Neuron (in vitro differentiated cells): ENCODE results near the gene ZNF660.
"Not testable (repeated sequence)": the region's sequence is repeated elsewhere in the genome, so short reads cannot be mapped to it uniquely, and the experiment has no call there.

ENCODE experiments used
- H2AFZ ChIP-seq: one replicate; pipeline ENCODE4 v1.6.1; 2013; ENCODE audit warnings: low read depth, mild to moderate bottlenecking, inconsistent platforms, low read length, moderate library complexity
- H3K27me3 ChIP-seq: one replicate; pipeline ENCODE4 v1.6.1; 2013; ENCODE audit warnings: low read length; ENCODE audit not compliant: insufficient read depth
- H3K36me3 ChIP-seq: one replicate; pipeline ENCODE4 v1.6.1; 2013; ENCODE audit warnings: low read length; ENCODE audit not compliant: insufficient read depth
- H3K4me1 ChIP-seq: one replicate; pipeline ENCODE4 v1.6.1; 2013; ENCODE audit warnings: low read length; ENCODE audit not compliant: insufficient read depth
- H3K4me3 ChIP-seq: 2 replicates; pipeline ENCODE4 v1.5.1; 2013; ENCODE audit warnings: mild to moderate bottlenecking, low read length, moderate library complexity
- H3K9me3 ChIP-seq: one replicate; pipeline ENCODE4 v1.6.1; 2013; ENCODE audit warnings: low read length

ZNF660 gene

DNA sequence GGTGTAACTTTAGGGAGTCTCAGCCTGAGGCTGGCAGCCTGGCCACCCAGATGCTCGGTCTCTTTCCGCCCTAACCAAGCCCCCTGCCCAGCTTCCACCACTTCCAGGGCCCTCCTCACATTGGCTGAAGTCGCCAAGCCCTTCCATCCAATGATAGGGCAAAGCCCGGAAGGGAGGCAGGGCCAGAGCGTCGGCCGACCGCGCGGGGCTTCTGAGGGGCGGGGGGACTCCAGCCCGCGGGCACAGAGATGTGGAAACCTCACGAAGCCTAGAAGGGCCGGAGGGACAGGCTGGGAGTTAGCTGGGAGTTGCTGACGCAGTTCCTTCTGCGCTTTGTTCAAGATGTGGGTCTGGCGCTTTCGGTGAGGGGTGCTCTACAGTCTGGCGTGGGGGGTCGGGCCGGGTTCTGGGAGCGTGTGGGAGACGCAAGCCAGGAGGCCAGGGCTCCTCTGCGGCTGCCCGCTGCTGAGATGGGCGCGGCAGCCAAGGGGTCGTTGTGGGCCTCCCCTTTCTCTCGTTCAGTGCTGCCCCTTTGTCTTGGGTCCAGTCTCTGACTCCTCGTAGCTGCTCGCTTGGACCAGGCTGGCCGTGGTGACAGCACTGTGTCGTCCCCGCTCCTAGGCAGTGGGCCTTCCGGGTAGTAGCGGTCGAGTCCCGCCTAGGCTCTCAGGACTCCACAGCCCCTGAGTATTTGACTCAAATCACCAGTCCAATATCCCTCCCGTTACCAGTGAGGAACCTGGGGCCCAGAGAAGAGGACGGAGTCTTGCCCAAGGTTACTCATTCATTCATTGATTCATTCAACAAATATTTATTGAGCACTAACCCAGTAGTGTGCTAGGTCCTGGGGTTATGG is at the start of gene ZNF660:
ZNF660 (plus strand) TSS at position 319 of the 856 bp plus-strand sequence. CDS start 9,230 bp downstream, outside the sequence.
- Histone ChIP-seq H3K27me3 (no peaks in the 10 kb centered on the region), H3K4me1 (peaks cover 18% of the 10 kb centered on the region), H3K4me3 (peak within 1 kb of the TSS; percentile 79), H3K9me3 (peaks cover 23% of the 10 kb centered on the region), H2AFZ (peak within 1 kb of the TSS; percentile 22), H3K36me3 (peaks cover 43% of the 10 kb centered on the region)

DNA sequence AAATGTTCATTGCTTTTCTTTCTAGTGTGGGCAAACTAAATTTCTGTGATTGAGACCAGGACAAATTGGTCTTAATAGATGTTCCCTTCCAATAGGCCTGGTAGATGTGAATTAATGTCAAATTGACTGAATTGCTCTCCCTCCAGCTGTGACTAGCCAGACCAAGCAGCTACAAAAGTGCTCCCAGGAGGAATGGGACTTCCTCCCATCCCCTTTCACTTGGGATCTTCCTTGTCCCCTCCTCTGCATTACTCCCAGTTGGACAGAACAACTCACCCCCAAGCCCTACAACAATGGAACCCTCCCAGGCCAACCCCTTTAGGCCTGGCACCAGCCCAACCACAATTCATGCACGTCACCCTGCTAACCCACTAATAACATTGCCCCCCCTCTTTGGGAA is 49.4 kb upstream of the ZNF660 start:
- H3K4me1 ChIP-seq = no peaks in the 10 kb centered on the region
- H3K9me3 ChIP-seq = peaks cover 2% of the 10 kb centered on the region
- no peaks in the 10 kb centered on the region for H3K36me3 ChIP-seq
- H3K27me3 ChIP-seq = peaks cover 3% of the 10 kb centered on the region
- H2AFZ ChIP-seq = no peak overlapping the region
- H3K4me3 ChIP-seq = no peak overlapping the region

DNA sequence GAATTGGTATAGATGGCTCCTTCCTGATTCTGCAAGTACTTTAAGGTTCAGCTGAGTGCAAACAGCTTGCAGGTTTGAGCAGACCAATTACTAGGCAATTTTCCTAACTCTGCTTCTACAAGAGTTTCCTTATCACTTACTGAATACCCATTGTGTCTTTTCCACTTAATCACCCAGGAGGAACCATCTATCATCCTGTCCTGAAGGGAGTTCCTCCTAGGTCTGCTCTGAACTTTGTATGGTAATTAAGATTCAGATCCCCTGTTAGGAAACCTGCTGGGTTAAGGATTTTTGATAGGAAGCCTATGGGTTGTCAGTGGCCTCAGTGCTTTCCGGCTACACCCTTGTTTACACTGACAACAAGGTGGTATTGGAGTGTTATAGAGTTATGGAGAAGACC is 40.0 kb upstream of the ZNF660 start:
- not testable (repeated sequence) for H3K4me3 ChIP-seq, H2AFZ ChIP-seq, H3K27me3 ChIP-seq, H3K4me1 ChIP-seq, H3K36me3 ChIP-seq, H3K9me3 ChIP-seq

DNA sequence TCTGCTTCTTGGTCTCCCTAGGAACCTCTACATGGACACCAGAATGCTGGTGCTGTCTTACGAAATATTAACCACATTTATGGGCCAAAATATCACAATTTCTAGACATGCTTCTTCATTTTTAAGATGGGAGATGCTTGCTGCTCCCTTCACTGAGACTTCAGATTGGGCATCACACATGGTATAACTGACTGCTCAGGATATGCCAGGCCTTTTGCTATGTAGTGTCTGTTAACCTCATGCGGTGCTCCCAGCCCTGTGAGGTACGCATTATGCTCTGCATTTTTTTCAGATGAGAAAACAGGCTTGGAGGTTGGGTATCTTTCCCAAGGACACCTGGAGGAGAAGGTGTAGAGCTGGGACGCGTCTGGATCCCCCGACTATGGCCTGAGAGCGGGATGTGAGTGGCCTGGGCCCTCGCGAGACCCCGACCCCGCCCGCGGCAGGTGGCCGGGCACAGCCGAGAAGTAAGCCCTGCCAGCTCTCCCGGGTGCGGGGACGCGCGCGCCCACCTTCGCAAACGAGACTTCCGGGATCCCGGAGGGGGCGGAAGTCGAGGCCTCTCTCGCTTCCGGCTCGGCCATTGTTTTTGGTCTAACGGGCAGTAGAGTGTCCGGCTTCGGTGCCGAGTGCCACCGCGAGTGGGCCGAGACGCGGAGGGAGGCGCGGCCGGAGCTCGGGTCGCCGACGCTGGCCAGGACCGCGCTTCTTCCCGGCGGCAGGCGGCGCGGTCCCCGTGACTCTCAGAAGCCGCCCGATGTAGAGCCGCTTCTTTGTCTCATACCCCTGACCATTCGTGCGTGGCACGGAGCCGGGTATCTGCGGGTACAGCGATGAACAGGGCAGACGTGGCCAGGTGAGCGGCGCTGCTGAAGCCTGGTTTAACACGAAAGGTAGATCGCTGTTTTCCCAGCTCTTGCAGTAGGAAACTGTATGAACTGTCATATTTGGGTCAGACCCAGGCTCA is 29.9 kb upstream of the ZNF660 start, which contains the start of gene ZKSCAN7:
ZKSCAN7 (plus strand) TSS at position 568 of the 967 bp plus-strand sequence. CDS start 1,855 bp downstream, outside the sequence.
- Histone ChIP-seq H3K27me3 (peaks cover 12% of the 10 kb centered on the region), H3K36me3 (peaks cover 28% of the 10 kb centered on the region), H3K4me3 (peak within 1 kb of the TSS; percentile 97), H2AFZ (peak within 1 kb of the TSS; percentile 95), H3K9me3 (peaks cover 21% of the 10 kb centered on the region), H3K4me1 (peaks cover 7% of the 10 kb centered on the region)

DNA sequence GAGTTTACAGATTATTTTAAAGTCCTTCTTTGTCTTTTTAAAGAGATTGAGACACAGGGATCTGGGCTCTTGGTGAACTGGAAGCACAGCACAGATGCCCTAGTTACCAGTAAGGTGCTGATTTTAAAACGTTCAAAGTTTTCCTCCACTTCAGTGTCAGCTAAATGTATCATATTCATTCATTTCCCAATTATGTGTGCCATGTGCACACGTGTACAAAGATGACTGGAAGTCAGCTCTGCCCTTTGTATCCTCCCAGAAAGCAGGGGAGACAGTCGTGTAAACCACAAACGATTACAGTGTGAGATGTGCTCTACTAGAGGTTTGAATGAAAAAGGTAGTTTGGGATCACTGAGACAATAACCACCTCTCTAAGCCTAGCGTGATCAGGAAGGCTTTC is 29.0 kb upstream of the ZNF660 start:
- Histone ChIP-seq H3K36me3 (peaks cover 36% of the 10 kb centered on the region), H3K9me3 (peaks cover 28% of the 10 kb centered on the region), H3K4me1 (peaks cover 7% of the 10 kb centered on the region), H2AFZ (peak overlapping the region; percentile 95), H3K4me3 (peak overlapping the region; percentile 97), H3K27me3 (peaks cover 10% of the 10 kb centered on the region)

DNA sequence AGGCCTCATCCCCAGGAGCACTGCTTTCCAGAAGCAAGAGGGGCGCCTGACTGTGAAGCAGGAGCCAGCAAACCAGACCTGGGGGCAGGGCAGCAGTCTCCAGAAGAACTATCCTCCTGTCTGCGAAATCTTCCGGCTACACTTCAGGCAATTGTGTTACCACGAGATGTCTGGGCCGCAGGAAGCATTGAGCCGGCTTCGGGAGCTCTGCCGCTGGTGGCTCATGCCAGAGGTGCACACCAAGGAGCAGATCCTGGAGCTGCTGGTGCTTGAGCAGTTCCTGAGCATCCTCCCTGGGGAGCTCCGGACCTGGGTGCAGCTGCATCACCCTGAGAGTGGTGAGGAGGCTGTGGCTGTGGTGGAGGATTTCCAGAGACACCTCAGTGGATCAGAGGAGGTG is 27.7 kb upstream of the ZNF660 start:
- Histone ChIP-seq H2AFZ (no peak overlapping the region), H3K27me3 (peaks cover 9% of the 10 kb centered on the region), H3K4me3 (no peak overlapping the region), H3K36me3 (peaks cover 49% of the 10 kb centered on the region), H3K9me3 (peaks cover 40% of the 10 kb centered on the region), H3K4me1 (peaks cover 7% of the 10 kb centered on the region)

DNA sequence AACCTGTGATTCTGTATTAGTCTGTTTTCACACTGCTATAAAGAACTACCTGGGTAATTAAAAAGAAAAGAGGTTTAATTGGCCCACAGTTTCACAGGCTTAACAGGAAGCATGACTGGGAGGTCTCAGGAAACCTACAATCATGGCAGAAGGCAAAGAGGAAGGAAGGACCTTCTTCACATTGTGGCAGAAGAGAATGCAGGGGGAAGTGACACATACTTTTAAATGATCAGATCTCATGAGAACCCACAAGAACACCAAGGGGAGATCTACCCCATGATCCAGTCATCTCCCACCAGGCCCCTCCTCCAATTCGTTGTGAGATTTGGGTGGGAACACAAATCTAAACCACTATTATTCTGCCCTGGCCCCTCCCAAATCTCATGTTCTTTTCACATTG is 23.7 kb upstream of the ZNF660 start:
- Histone ChIP-seq H3K4me3 (no peak overlapping the region), H3K4me1 (peaks cover 3% of the 10 kb centered on the region), H3K9me3 (peaks cover 57% of the 10 kb centered on the region), H2AFZ (no peak overlapping the region), H3K27me3 (no peaks in the 10 kb centered on the region), H3K36me3 (peaks cover 76% of the 10 kb centered on the region)

DNA sequence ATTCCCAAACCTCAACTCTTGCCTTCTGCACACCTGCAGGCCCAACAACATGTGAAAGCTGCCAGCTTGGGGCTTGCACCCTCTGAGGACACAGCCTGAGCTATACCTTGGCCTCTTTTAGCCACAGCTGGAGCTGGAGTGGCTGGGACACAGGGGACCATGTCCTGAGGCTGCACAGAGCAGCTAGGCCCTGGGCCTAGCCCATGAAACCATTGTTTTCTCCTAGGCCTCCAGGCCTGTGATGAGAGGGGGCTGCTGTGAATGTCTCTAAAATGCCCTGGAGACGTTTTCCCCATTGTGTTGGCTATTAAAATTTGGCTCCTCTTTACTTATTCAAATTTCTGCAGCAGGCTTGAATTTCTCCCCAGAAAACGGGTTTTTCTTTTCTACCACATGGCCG is 22.6 kb upstream of the ZNF660 start:
- no peaks in the 10 kb centered on the region for H3K4me1 ChIP-seq
- peaks cover 75% of the 10 kb centered on the region for H3K36me3 ChIP-seq
- no peaks in the 10 kb centered on the region for H3K27me3 ChIP-seq
- no peak overlapping the region for H2AFZ ChIP-seq
- no peak overlapping the region for H3K4me3 ChIP-seq
- H3K9me3 ChIP-seq = peaks cover 60% of the 10 kb centered on the region

DNA sequence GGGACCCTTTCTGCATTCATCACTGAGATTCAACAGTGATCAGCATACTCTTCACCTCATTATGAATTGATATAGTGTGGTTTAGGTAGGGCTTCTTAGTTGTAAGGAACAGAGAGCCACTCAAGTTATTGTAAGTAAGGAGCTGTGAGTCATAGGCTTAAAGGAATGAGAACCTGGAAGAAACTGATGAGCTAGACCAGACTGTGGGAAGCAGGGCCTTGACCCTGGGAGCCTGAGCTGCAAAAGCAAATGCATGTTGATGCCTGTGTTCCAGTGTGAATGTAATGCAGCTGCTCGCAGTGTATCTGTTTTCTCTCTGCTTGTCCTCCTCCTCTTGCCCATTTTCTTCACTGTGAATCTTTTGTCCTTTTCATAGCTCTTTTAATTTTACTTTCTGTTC is 16.2 kb upstream of the ZNF660 start:
- H2AFZ ChIP-seq = no peak overlapping the region
- H3K4me1 ChIP-seq = no peaks in the 10 kb centered on the region
- no peak overlapping the region for H3K4me3 ChIP-seq
- H3K27me3 ChIP-seq = no peaks in the 10 kb centered on the region
- H3K36me3 ChIP-seq = peaks cover 78% of the 10 kb centered on the region
- peaks cover 63% of the 10 kb centered on the region for H3K9me3 ChIP-seq

DNA sequence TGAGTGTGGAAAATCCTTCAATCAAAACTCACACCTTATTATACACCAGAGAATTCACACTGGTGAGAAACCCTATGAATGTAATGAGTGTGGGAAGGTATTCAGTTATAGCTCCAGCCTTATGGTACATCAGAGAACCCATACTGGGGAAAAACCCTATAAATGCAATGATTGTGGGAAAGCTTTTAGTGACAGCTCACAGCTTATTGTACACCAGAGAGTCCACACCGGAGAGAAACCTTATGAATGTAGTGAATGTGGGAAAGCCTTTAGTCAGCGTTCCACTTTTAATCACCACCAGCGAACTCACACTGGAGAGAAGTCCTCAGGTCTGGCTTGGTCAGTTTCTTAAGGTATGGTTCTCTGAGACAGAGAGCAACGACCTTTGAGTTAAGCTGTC is 13.7 kb upstream of the ZNF660 start:
- Histone ChIP-seq H3K36me3 (peaks cover 61% of the 10 kb centered on the region), H2AFZ (no peak overlapping the region), H3K4me1 (no peaks in the 10 kb centered on the region), H3K9me3 (peaks cover 52% of the 10 kb centered on the region), H3K27me3 (no peaks in the 10 kb centered on the region), H3K4me3 (no peak overlapping the region)

DNA sequence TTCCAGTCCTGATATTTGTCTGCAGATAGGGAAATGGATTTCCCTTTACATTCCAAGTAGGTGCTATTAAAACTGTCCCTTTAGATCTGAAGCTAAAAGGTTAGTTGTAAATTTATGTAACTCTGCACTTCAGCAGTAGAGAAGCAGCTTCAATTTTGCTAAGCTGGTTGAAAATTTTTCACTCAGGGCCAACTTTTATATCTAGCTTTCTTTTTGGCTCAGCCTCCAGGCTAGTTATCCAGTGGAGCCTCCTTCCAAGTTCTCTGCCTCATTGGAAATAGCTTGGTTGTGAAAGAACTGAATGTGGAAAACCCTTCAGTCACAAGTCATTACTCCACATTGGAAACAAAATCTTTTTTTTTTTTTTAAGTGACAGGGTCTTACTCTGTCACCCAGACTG is 8.2 kb upstream of the ZNF660 start:
- Histone ChIP-seq H3K36me3 (peaks cover 31% of the 10 kb centered on the region), H2AFZ (no peak overlapping the region), H3K4me3 (no peak overlapping the region), H3K4me1 (no peaks in the 10 kb centered on the region), H3K9me3 (peaks cover 22% of the 10 kb centered on the region), H3K27me3 (no peaks in the 10 kb centered on the region)

DNA sequence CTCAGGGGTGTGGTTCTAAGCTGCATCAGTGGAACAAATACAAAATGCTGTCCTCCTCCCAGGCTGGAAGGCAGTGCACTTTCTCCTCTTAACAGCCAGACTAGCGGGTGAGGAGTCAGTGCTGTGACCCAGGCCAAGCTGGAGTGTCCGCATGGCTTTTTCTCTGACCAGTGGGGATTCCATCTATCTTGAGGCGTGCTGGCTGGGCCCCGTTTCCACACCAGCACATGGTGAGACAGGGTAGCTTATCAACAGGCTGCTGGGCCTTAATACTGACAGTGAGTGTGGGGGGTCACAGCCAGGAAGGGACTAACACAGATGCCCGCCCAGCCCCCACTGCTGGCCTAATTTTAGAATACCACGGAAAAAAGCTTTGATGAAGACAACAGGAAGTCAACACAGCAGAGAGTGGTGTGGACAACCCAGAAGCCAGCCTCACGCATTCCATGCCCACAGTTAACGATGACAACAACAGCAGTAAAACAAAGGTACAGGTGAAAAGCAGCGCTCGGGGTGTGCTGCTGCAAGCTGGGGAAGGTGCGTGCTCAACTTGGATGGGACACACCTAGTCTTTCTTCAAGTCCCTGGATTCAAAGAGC is 7.3 kb upstream of the ZNF660 start:
- peaks cover 16% of the 10 kb centered on the region for H3K9me3 ChIP-seq
- not testable (repeated sequence) for H3K4me1 ChIP-seq, H3K4me3 ChIP-seq

DNA sequence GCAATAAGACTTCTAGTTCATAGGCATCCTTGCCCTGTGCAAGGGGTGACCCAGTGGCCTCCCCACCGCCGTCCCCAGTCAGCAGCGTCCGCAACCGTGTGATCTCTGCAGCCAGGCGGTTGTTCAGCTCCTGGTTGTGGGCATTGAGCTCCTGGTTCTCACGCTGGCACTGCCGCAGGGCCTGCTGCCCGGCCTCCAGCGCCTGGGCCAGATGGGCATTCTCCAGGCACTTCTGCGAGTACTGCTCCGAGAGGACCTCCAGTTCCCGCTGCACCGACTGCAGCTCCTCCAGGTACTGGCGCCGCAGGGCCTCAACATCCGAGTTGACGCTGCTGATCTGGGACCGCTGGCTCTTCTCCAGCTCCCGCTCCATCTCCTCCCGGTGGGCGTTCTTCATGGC is 6.4 kb upstream of the ZNF660 start:
- H3K9me3 ChIP-seq = peaks cover 16% of the 10 kb centered on the region
- H3K4me1 ChIP-seq, H3K4me3 ChIP-seq, H3K27me3 ChIP-seq, H2AFZ ChIP-seq: not testable (repeated sequence)
- peaks cover 17% of the 10 kb centered on the region for H3K36me3 ChIP-seq

More for the DNA sequence above, 7.3 kb upstream of the ZNF660 start:
- not testable (repeated sequence) for H2AFZ ChIP-seq, H3K27me3 ChIP-seq
- peaks cover 22% of the 10 kb centered on the region for H3K36me3 ChIP-seq
